C4-2B (cell line): ENCODE results near the gene GPR157.
"Not testable (repeated sequence)": the region's sequence is repeated elsewhere in the genome, so short reads cannot be mapped to it uniquely, and the experiment has no call there.

Experiments used
- ZFX ChIP-seq: fragments of 450-650 bp; IDR thresholded peaks from 2 replicates; pipeline ENCODE4 v1.6.1; 2017
- TF ChIP-seq, protein P1 (sequence below): fragments of 450-650 bp; conservative IDR thresholded peaks from 2 replicates; pipeline ENCODE4 v1.5.1; 2017; ENCODE audit warnings: mild to moderate bottlenecking

GRCh38 chr1:9123665-9124064, 5.2 kb downstream of the GPR157 start:
- TF ChIP-seq ZFX, result not testable (repeated sequence)
- TF ChIP-seq, protein P1, sequence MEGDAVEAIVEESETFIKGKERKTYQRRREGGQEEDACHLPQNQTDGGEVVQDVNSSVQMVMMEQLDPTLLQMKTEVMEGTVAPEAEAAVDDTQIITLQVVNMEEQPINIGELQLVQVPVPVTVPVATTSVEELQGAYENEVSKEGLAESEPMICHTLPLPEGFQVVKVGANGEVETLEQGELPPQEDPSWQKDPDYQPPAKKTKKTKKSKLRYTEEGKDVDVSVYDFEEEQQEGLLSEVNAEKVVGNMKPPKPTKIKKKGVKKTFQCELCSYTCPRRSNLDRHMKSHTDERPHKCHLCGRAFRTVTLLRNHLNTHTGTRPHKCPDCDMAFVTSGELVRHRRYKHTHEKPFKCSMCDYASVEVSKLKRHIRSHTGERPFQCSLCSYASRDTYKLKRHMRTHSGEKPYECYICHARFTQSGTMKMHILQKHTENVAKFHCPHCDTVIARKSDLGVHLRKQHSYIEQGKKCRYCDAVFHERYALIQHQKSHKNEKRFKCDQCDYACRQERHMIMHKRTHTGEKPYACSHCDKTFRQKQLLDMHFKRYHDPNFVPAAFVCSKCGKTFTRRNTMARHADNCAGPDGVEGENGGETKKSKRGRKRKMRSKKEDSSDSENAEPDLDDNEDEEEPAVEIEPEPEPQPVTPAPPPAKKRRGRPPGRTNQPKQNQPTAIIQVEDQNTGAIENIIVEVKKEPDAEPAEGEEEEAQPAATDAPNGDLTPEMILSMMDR, result not testable (repeated sequence)
